Spleen (tissue), 7 donors: Measurements from ENCODE around the gene SLC8A3.

Experiments
- CTCF ChIP-seq, 11 experiments: fragments of 200-600 bp in 7 of 11; fragments of 450-650 bp in 4 of 11; sonication (generic) in 4 of 11; IDR thresholded peaks in 8 of 11; conservative IDR thresholded peaks in 3 of 11; 1 replicate in 7 of 11; 2 replicates in 4 of 11; pipeline versions ENCODE4 v1.4.0 to v1.8.0; 2016 to 2021; ENCODE audit warnings: antibody characterized with exemption in 11 of 11, inconsistent platforms in 4 of 11, mild to moderate bottlenecking in 1 of 11
- POLR2AphosphoS5 ChIP-seq, 3 donors: sonication (generic); formaldehyde crosslinking; IDR thresholded peaks; one replicate each; pipeline ENCODE4 v1.5.1; 2017; ENCODE audit warnings: antibody characterized with exemption in 3 of 3
- donor health status: DM: no; HTN: no; CAD: no; lungs with moderate emphysema.
- donor health status: DM: no; HTN: no; CAD: no.
- donor health status: DM: no; HTN: no; CAD: no.

- no peak for TF ChIP-seq CTCF (IDR thresholded peaks at IDR 0.05 in 8 of 11, conservative IDR thresholded peaks at IDR 0.05 in 3 of 11)
- TF ChIP-seq POLR2AphosphoS5 (IDR thresholded peaks at IDR 0.05) = no peak
These were observed 131.1 kb downstream of the SLC8A3 start for GRCh38 chr14:70057519-70058136.
